KBM-7 (cell line): ENCODE measurements around the gene RIC3.

Experiments used
- DNase-seq: peaks from one replicate; pipeline ENCODE4 v3.0.0-alpha.2; 2015
- in situ Hi-C: fragments of 300-500 bp; cut with MboI; formaldehyde crosslinking; loops from 2 replicates; pipeline ENCODE4 v1.14.3; 2020; ENCODE audit warnings: low sequenced_read_pairs, low pct_unique_long_range_greater_than_20kb, mixed read lengths

RIC3 gene

GRCh38 chr11:8093931-8094575 is 74.8 kb downstream of the RIC3 start:
- in situ Hi-C loops = no loop called here
- no peak for DNase-seq

GRCh38 chr11:8092587-8093424 is 76.0 kb downstream of the RIC3 start:
- in situ Hi-C loops = no loop called here
- DNase-seq = peak; percentile 49

GRCh38 chr11:8091721-8092120 is 77.1 kb downstream of the RIC3 start:
- DNase-seq = no peak
- in situ Hi-C loops = no loop called here

- in situ Hi-C loops = no loop called here
- DNase-seq = peak; percentile 47
Observed at GRCh38 chr11:8090756-8091155, 78.1 kb downstream of the RIC3 start.

- in situ Hi-C loops = no loop called here
- DNase-seq = no peak
Observed at GRCh38 chr11:8089791-8090510, 78.9 kb downstream of the RIC3 start.

- no peak for DNase-seq
- in situ Hi-C loops = no loop called here
Observed at GRCh38 chr11:8087756-8088155, 81.1 kb downstream of the RIC3 start.

- in situ Hi-C loops = no loop called here
- DNase-seq = no peak
Observed at GRCh38 chr11:8087185-8087584, 81.6 kb downstream of the RIC3 start.

GRCh38 chr11:8086571-8086970 is 82.3 kb downstream of the RIC3 start:
- in situ Hi-C loops = no loop called here
- no peak for DNase-seq

- in situ Hi-C loops = no loop called here
- DNase-seq = peak; percentile 35
Observed at GRCh38 chr11:8086001-8086479, 82.8 kb downstream of the RIC3 start.

- no peak for DNase-seq
- in situ Hi-C loops = no loop called here
Observed at GRCh38 chr11:8085011-8085645, 83.7 kb downstream of the RIC3 start.

- no peak for DNase-seq
- in situ Hi-C loops = no loop called here
Observed at GRCh38 chr11:8084352-8084751, 84.5 kb downstream of the RIC3 start.

- in situ Hi-C loops = no loop called here
- DNase-seq = no peak
Observed at GRCh38 chr11:8083871-8084281, 84.9 kb downstream of the RIC3 start.

- no peak for DNase-seq
- in situ Hi-C loops = no loop called here
Observed at GRCh38 chr11:8083088-8083395, 85.8 kb downstream of the RIC3 start.

- in situ Hi-C loops = no loop called here
- DNase-seq = peak; percentile 35
Observed at GRCh38 chr11:8082391-8083087, 86.3 kb downstream of the RIC3 start.

- DNase-seq = peak; percentile 29
Observed at GRCh38 chr11:8081591-8082250, 87.1 kb downstream of the RIC3 start.

GRCh38 chr11:8080674-8081590 is 87.9 kb downstream of the RIC3 start, which contains the start of gene TUB:
Gene TUB, plus strand, starts transcription at chr11:8081211. Its CDS starts 300 bp downstream, at chr11:8081511.
- peak; percentile 18 for DNase-seq
- in situ Hi-C loops = no loop called here

More at GRCh38 chr11:8081591-8082250, 87.1 kb downstream of the RIC3 start:
- in situ Hi-C loops = no loop called here

- in situ Hi-C loops = no loop called here
- no peak for DNase-seq
Observed at GRCh38 chr11:8080069-8080670, 88.7 kb downstream of the RIC3 start.
